Liver (tissue), 3 donors: ENCODE results near the gene HBP1.

Experiments
- ATF3 ChIP-seq: IDR thresholded peaks from 2 replicates; pipeline ENCODE4 v1.6.1; 2016; ENCODE audit warnings: antibody characterized with exemption
- CTCF ChIP-seq: fragments of 150-350 bp; IDR thresholded peaks from 2 replicates; pipeline ENCODE4 v1.5.1; 2017; ENCODE audit warnings: improper control_type of control experiment, low read depth, low read length; ENCODE audit not compliant: missing input control
- EGR1 ChIP-seq, 2 donors: IDR thresholded peaks; 2 replicates each; pipeline ENCODE4 v1.6.1; 2016 to 2018; ENCODE audit warnings: antibody characterized with exemption in 2 of 2, low read depth in 2 of 2
- FOXA1 ChIP-seq: IDR thresholded peaks from 2 replicates; pipeline ENCODE4 v1.6.1; 2016; ENCODE audit warnings: antibody characterized with exemption
- GABPA ChIP-seq, 2 donors: IDR thresholded peaks in 1 of 2; conservative IDR thresholded peaks in 1 of 2; 2 replicates each; pipeline ENCODE4 v1.6.1; 2016; ENCODE audit warnings: antibody characterized with exemption in 2 of 2, mild to moderate bottlenecking in 1 of 2, moderate library complexity in 1 of 2
- JUND ChIP-seq, 2 donors: IDR thresholded peaks; 2 replicates each; pipeline ENCODE4 v1.6.1; 2016; ENCODE audit warnings: antibody characterized with exemption in 2 of 2
- MAX ChIP-seq: IDR thresholded peaks from 2 replicates; pipeline ENCODE4 v1.6.1; 2016; ENCODE audit warnings: antibody characterized with exemption
- RAD21 ChIP-seq, 2 donors: IDR thresholded peaks; 2 replicates each; pipeline ENCODE4 v1.6.1; 2016; ENCODE audit warnings: antibody characterized with exemption in 2 of 2, mild to moderate bottlenecking in 2 of 2
- REST ChIP-seq: IDR thresholded peaks from 2 replicates; pipeline ENCODE4 v1.6.1; 2016; ENCODE audit warnings: antibody characterized with exemption, mild to moderate bottlenecking
- SP1 ChIP-seq: IDR thresholded peaks from 2 replicates; pipeline ENCODE4 v1.6.1; 2018; ENCODE audit warnings: antibody characterized with exemption, mild to moderate bottlenecking
- TAF1 ChIP-seq: conservative IDR thresholded peaks from 2 replicates; pipeline ENCODE4 v1.6.1; 2016; ENCODE audit warnings: antibody characterized with exemption, mild to moderate bottlenecking
- YY1 ChIP-seq: IDR thresholded peaks from 2 replicates; pipeline ENCODE4 v1.6.1; 2016; ENCODE audit warnings: antibody characterized with exemption, mild to moderate bottlenecking
- donor health status: healthy.
- donor health status: healthy.

GRCh38 chr7:107209565-107209964 lies 40.8 kb downstream of the HBP1 start:
- no peak for TF ChIP-seq CTCF
- no peak for TF ChIP-seq REST
- no peak for TF ChIP-seq MAX
- TF ChIP-seq RAD21 (IDR thresholded peaks at IDR 0.05): no peak
- no peak for TF ChIP-seq TAF1
- TF ChIP-seq EGR1 (IDR thresholded peaks at IDR 0.05; ENCODE audit: low read depth in 2 of 2): no peak
- no peak for TF ChIP-seq YY1
- TF ChIP-seq ATF3: no peak
- no peak for TF ChIP-seq JUND (IDR thresholded peaks at IDR 0.05)
- no peak for TF ChIP-seq FOXA1
- no peak for TF ChIP-seq SP1
- TF ChIP-seq GABPA (IDR thresholded peaks at IDR 0.05 in 1 of 2, conservative IDR thresholded peaks at IDR 0.05 in 1 of 2): no peak
